ENCODE data around the gene FCSK. TPM values are rescaled to one million over a fixed set of nuclear protein-coding genes. Genes with fewer than 3 reads are reported as not detected.

FCSK gene
- total RNA-seq, 1 donor from 2014 or later, result 19.5 TPM

- Mint-ChIP-seq H3K27me3 (no peaks in the 10 kb centered on the region), H3K4me3 (peak overlapping the region; percentile 94), H3K9me3 (no peaks in the 10 kb centered on the region), H3K27ac (peak overlapping the region; percentile 91), H3K36me3 (no peaks in the 10 kb centered on the region), H3K4me1 (ENCODE audit: unreplicated experiment) (no peaks in the 10 kb centered on the region)
- no peak for TF ChIP-seq CTCF (conservative IDR thresholded peaks at IDR 0.05)
- no peak for DNase-seq (ENCODE audit: extremely low spot score, unreplicated experiment)
Measured at GRCh38 chr16:70453117-70453891, 1.1 kb upstream of the FCSK start.

GRCh38 chr16:70453892-70454221 lies 538 bp upstream of the FCSK start:
- Mint-ChIP-seq H3K27me3 (no peaks in the 10 kb centered on the region), H3K36me3 (no peaks in the 10 kb centered on the region), H3K4me1 (ENCODE audit: unreplicated experiment) (no peaks in the 10 kb centered on the region), H3K9me3 (no peaks in the 10 kb centered on the region), H3K27ac (peak overlapping the region; percentile 91), H3K4me3 (peak overlapping the region; percentile 94)
- no peak for DNase-seq (ENCODE audit: extremely low spot score, unreplicated experiment)
- no peak for TF ChIP-seq CTCF (conservative IDR thresholded peaks at IDR 0.05)

GRCh38 chr16:70455910-70456309 lies 1.5 kb downstream of the FCSK start:
- no peaks in the 10 kb centered on the region for H3K9me3 Mint-ChIP-seq
- H3K4me1 Mint-ChIP-seq (ENCODE audit: unreplicated experiment), result no peaks in the 10 kb centered on the region
- no peak for TF ChIP-seq CTCF (conservative IDR thresholded peaks at IDR 0.05)
- DNase-seq (ENCODE audit: extremely low spot score, unreplicated experiment), result no peak
- no peaks in the 10 kb centered on the region for H3K36me3 Mint-ChIP-seq
- no peak overlapping the region for H3K27ac Mint-ChIP-seq
- peak overlapping the region; percentile 72 for H3K4me3 Mint-ChIP-seq
- no peaks in the 10 kb centered on the region for H3K27me3 Mint-ChIP-seq

- Mint-ChIP-seq H3K36me3 (no peaks in the 10 kb centered on the region), H3K9me3 (no peaks in the 10 kb centered on the region), H3K4me3 (peak overlapping the region; percentile 65), H3K27me3 (no peaks in the 10 kb centered on the region), H3K4me1 (ENCODE audit: unreplicated experiment) (no peaks in the 10 kb centered on the region), H3K27ac (peak overlapping the region; percentile 46)
- TF ChIP-seq CTCF (conservative IDR thresholded peaks at IDR 0.05), result no peak
- DNase-seq (ENCODE audit: extremely low spot score, unreplicated experiment), result no peak
Measured at GRCh38 chr16:70457446-70458166, 3.2 kb downstream of the FCSK start.

- Mint-ChIP-seq H3K9me3 (no peaks in the 10 kb centered on the region), H3K27ac (no peak overlapping the region), H3K4me1 (ENCODE audit: unreplicated experiment) (no peaks in the 10 kb centered on the region), H3K4me3 (no peak overlapping the region), H3K27me3 (no peaks in the 10 kb centered on the region), H3K36me3 (no peaks in the 10 kb centered on the region)
- TF ChIP-seq CTCF (conservative IDR thresholded peaks at IDR 0.05), result no peak
- DNase-seq (ENCODE audit: extremely low spot score, unreplicated experiment), result no peak
Measured at GRCh38 chr16:70460737-70461261, 6.4 kb downstream of the FCSK start.
